A549 (cell line): Measurements from ENCODE around the gene MARCHF10. TPM values are rescaled to one million over a fixed set of nuclear protein-coding genes. Genes with fewer than 3 reads are reported as not detected.

Experiments used
- ATAC-seq, 2 experiments: fragments of 200-7000 bp in 1 of 2; fragments of >200 bp in 1 of 2; cut with Nextera tagmentation in 1 of 2; cut with Tn5 transposase in 1 of 2; 3 replicates each; pipeline versions ENCODE4 v1.8.0 to v1.9.1; 2018 to 2020; ENCODE audit warnings: mild to moderate bottlenecking in 1 of 2, moderate library complexity in 1 of 2
- CTCF ChIA-PET: fragments of 300-600 bp; sonication (Branson Sonifier 250); formaldehyde crosslinking; extraction: SDS; loops from one replicate; lab custom pipeline; 2021; ENCODE audit warnings: antibody characterized with exemption, inconsistent platforms; lab: Yijun Ruan, JAX
- POLR2A ChIA-PET: fragments of 350-600 bp; formaldehyde crosslinking; extraction: SDS; loops from one replicate; lab custom pipeline; 2021; ENCODE audit warnings: antibody characterized with exemption, inconsistent platforms; lab: Yijun Ruan, JAX
- DNase-seq, 2 experiments: peaks; one replicate each; pipeline versions ENCODE4 v3.0.0 to v3.0.0-alpha.2; 2011 to 2016; ENCODE audit warnings: low read depth in 1 of 2, low spot score in 1 of 2
- FAIRE-seq: peaks from 2 replicates; lab custom pipeline; 2011; peaks lifted over from hg19 to GRCh38; lab: Jason Lieb, UNC
- H3K27ac ChIP-seq, 2 experiments: fragments of >200 bp; sonication (Bioruptor Twin); formaldehyde crosslinking; 3 replicates each; pipeline ENCODE4 v1.5.1; 2016 to 2017
- H3K4me1 ChIP-seq: fragments of >200 bp; sonication (Bioruptor Twin); formaldehyde crosslinking; 3 replicates; pipeline ENCODE4 v1.6.1; 2016
- H3K4me2 ChIP-seq: fragments of >200 bp; sonication (Bioruptor Twin); formaldehyde crosslinking; 3 replicates; pipeline ENCODE4 v1.6.1; 2016
- H3K4me3 ChIP-seq: fragments of >200 bp; sonication (Bioruptor Twin); formaldehyde crosslinking; 3 replicates; pipeline ENCODE4 v1.5.1; 2016
- H3K9me3 ChIP-seq: fragments of >200 bp; sonication (Bioruptor Twin); formaldehyde crosslinking; 3 replicates; pipeline ENCODE4 v1.6.1; 2016
- BHLHE40 ChIP-seq: IDR thresholded peaks from 2 replicates; pipeline ENCODE4 v1.6.1; 2012; ENCODE audit warnings: low read depth, low read length, inconsistent platforms
- CBX8 ChIP-seq: fragments of 200-600 bp; sonication (generic); IDR thresholded peaks from 2 replicates; pipeline ENCODE4 v1.6.1; 2016
- CTCF ChIP-seq: fragments of >200 bp; sonication (Bioruptor Twin); formaldehyde crosslinking; IDR thresholded peaks from 3 replicates; pipeline ENCODE4 v1.5.1; 2016
- EHF ChIP-seq: fragments of 250-450 bp; sonication (Bioruptor Pico); IDR thresholded peaks from 2 replicates; pipeline ENCODE4 v1.5.0; 2020; ENCODE audit warnings: mild to moderate bottlenecking
- EP300 ChIP-seq, 2 experiments: fragments of >200 bp; sonication (Bioruptor Twin); formaldehyde crosslinking; IDR thresholded peaks; 2 replicates in 1 of 2; 3 replicates in 1 of 2; pipeline ENCODE4 v1.6.1; 2016 to 2017
- FOSB ChIP-seq: fragments of 250-450 bp; sonication (Bioruptor Pico); IDR thresholded peaks from 2 replicates; pipeline ENCODE4 v1.5.0; 2020; ENCODE audit warnings: mild to moderate bottlenecking, moderate library complexity
- FOSL2 ChIP-seq, 2 experiments: fragments of 450-650 bp in 1 of 2; fragments of >200 bp in 1 of 2; sonication (Bioruptor Twin) in 1 of 2; formaldehyde crosslinking; IDR thresholded peaks; 2 replicates each; pipeline versions ENCODE4 v1.5.0 to v1.6.1; 2016 to 2020; ENCODE audit warnings: mild to moderate bottlenecking in 1 of 2, moderate library complexity in 1 of 2
- HOXA7 ChIP-seq: fragments of 250-450 bp; sonication (Bioruptor Pico); IDR thresholded peaks from 2 replicates; pipeline ENCODE4 v1.5.0; 2020; ENCODE audit warnings: mild to moderate bottlenecking, moderate library complexity
- MAFK ChIP-seq: fragments of 450-650 bp; IDR thresholded peaks from 2 replicates; pipeline ENCODE4 v1.6.1; 2014; ENCODE audit not compliant: partially characterized antibody
- MAZ ChIP-seq: fragments of 150-350 bp; IDR thresholded peaks from 2 replicates; pipeline ENCODE4 v1.6.1; 2014; ENCODE audit warnings: antibody characterized with exemption, low read depth, low read length, borderline replicate concordance
- MYC ChIP-seq: IDR thresholded peaks from 2 replicates; pipeline ENCODE4 v1.6.1; 2012; ENCODE audit warnings: mild to moderate bottlenecking, inconsistent platforms, low read length, improper control_type of control experiment, borderline replicate concordance
- NFE2L2 ChIP-seq: fragments of 150-350 bp; conservative IDR thresholded peaks from 2 replicates; pipeline ENCODE4 v1.6.1; 2014; ENCODE audit warnings: low read length
- NR3C1 ChIP-seq: fragments of >200 bp; sonication (Bioruptor Twin); formaldehyde crosslinking; IDR thresholded peaks from 3 replicates; pipeline ENCODE4 v1.6.1; 2017
- PHF8 ChIP-seq: fragments of 200-600 bp; sonication (generic); IDR thresholded peaks from 2 replicates; pipeline ENCODE4 v1.6.1; 2016; ENCODE audit warnings: low read depth, mild to moderate bottlenecking, antibody characterized with exemption, moderate library complexity, borderline replicate concordance
- POLR2AphosphoS2 ChIP-seq: conservative IDR thresholded peaks from 2 replicates; pipeline ENCODE4 v1.6.1; 2012; ENCODE audit warnings: low read length, improper control_type of control experiment, inconsistent platforms
- RAD21 ChIP-seq, 2 experiments: fragments of >200 bp in 1 of 2; sonication (Bioruptor Twin) in 1 of 2; formaldehyde crosslinking in 1 of 2; IDR thresholded peaks in 1 of 2; conservative IDR thresholded peaks in 1 of 2; 2 replicates in 1 of 2; 3 replicates in 1 of 2; pipeline ENCODE4 v1.6.1; 2012 to 2018; ENCODE audit warnings: inconsistent platforms in 1 of 2
- RARB ChIP-seq: fragments of 250-450 bp; sonication (Bioruptor Pico); IDR thresholded peaks from 2 replicates; pipeline ENCODE4 v1.8.0; 2021; ENCODE audit warnings: mild to moderate bottlenecking, moderate library complexity
- RCOR1 ChIP-seq: fragments of 150-350 bp; IDR thresholded peaks from 2 replicates; pipeline ENCODE4 v1.6.1; 2014; ENCODE audit warnings: antibody characterized with exemption, low read length, low read depth
- RFX5 ChIP-seq: fragments of 450-650 bp; IDR thresholded peaks from 2 replicates; pipeline ENCODE4 v1.7.1; 2014; ENCODE audit warnings: antibody characterized with exemption, mild to moderate bottlenecking, moderate library complexity
- SMC3 ChIP-seq: fragments of >200 bp; sonication (Bioruptor Twin); formaldehyde crosslinking; IDR thresholded peaks from 3 replicates; pipeline ENCODE4 v1.6.1; 2018; ENCODE audit warnings: inconsistent platforms
- ZFP36 ChIP-seq: fragments of 450-650 bp; IDR thresholded peaks from 2 replicates; pipeline ENCODE4 v1.6.1; 2014; ENCODE audit warnings: borderline replicate concordance; ENCODE audit not compliant: partially characterized antibody
- ZNF302 ChIP-seq: fragments of 250-450 bp; sonication (Bioruptor Pico); IDR thresholded peaks from 2 replicates; pipeline ENCODE4 v1.9.0; 2021; ENCODE audit warnings: inconsistent platforms, mild to moderate bottlenecking, moderate library complexity
- WGBS: methylation state at CpG from one replicate; pipeline ENCODE4 v1.1.6; 2017; ENCODE audit errors: missing lambda C conversion rate; 5-methylcytosine and 5-hydroxymethylcytosine counted together
- polyA plus RNA-seq, 4 experiments: library from polyadenylated mRNA; depleted of rRNA in 3 of 4; stranded (reverse); fragments of >200 nt; fragmentation: RNase III in 1 of 4; extraction: RNeasy Plus Mini Kit Qiagen cat#74134 plus additional on column Dnase treatment in 1 of 4; gene quantifications; 2 replicates in 3 of 4; 3 replicates in 1 of 4; pipeline ENCODE4 v1.2.3, GENCODE V29; 2011 to 2017
- TF ChIP-seq, protein P1 (sequence below): fragments of >200 bp; sonication (Bioruptor Twin); formaldehyde crosslinking; IDR thresholded peaks from 3 replicates; pipeline ENCODE4 v1.6.1; 2016
- TF ChIP-seq, protein P2 (sequence below): IDR thresholded peaks from 2 replicates; pipeline ENCODE4 v1.6.1; 2012

MARCHF10 gene
- polyA plus RNA-seq, 2 of the 4 experiments (the other 2 are of a cell fraction), result 0.43 to 0.57 TPM

GRCh38 chr17:62737513-62737912, 70.6 kb downstream of the MARCHF10 start:
- no peak for DNase-seq
- WGBS, result 80% methylated on average over 8 of the region's 8 CpGs
- H3K4me2 ChIP-seq, result no peak overlapping the region
- 0 out of 3 replicates have a peak, but pooled peaks cover 5% of the 10 kb centered on the region for H3K4me1 ChIP-seq
- CTCF ChIA-PET, result no interaction called here
- FAIRE-seq, result no peak
- POLR2A ChIA-PET, result no interaction called here
- 0 out of 6 replicates have a peak, but pooled peaks of 1 of the 2 experiments have one; percentile 26 for ATAC-seq
- no peaks in the 10 kb centered on the region for H3K9me3 ChIP-seq
- TF ChIP-seq RARB (CRISPR knock-in tag), result no peak
- TF ChIP-seq RCOR1, result no peak
- no peak for TF ChIP-seq CBX8
- TF ChIP-seq POLR2AphosphoS2, result no peak
- H3K4me3 ChIP-seq, result no peak overlapping the region
- no peak overlapping the region for H3K27ac ChIP-seq

DNA sequence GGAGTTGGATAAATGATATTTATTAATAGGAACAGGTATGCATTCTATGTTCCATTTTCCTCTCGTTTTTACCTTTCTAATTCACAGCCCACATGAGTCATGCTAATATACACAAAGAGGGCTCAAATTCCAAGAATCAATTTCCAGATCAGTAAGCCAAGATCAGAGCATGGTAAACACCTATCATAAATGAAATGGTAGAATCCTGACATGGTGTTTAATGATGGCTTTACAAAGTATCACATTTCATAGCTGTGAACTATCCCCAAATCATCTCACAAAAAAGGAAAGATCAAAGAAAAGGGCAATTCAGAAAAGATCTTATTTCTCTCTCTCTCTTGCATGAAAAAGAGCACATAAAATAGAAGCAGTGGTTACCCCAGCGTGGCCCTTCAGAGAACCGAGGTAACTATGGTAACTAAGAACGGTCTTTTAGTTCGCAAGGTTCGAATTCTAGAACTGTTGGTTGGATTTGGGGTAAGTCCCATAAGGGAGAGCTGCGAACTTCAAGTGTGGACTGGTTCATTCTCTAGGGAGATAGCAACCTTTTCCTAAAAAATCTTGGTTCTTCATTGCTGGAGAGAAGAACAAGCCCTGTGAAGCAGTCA, 73.0 kb downstream of the MARCHF10 start:
- 0 out of 3 replicates have a peak overlapping the region, but pooled peaks have one; percentile 15 for H3K4me2 ChIP-seq

GRCh38 chr17:62732125-62732524, 76.0 kb downstream of the MARCHF10 start:
- ChIA-PET POLR2A (no interaction called here), CTCF (interaction anchor here (0.7 to 1.6 kb wide), 5 partner anchors 10 to 59 kb away, joined by 3 to 6 read pairs (median 3); no protein-coding TSS in a partner anchor)
- Histone ChIP-seq H3K27ac (no peak overlapping the region), H3K4me3 (no peak overlapping the region), H3K4me2 (no peak overlapping the region)
- ATAC-seq (no peak), DNase-seq (no peak)
- 89% methylated on average over 5 of the region's 5 CpGs for WGBS
- TF ChIP-seq CTCF, result no peak
- no peak for TF ChIP-seq EHF
- TF ChIP-seq NR3C1, result no peak
- TF ChIP-seq BHLHE40, result no peak
- no peak for TF ChIP-seq NFE2L2
- no peak for TF ChIP-seq RCOR1
- TF ChIP-seq, all 56 proteins: peak for 0
- Histone ChIP-seq H3K9me3 (no peaks in the 10 kb centered on the region; the same call in 2 of the 3 replicates), H3K4me1 (0 out of 3 replicates have a peak, but pooled peaks cover 5% of the 10 kb centered on the region)
- FAIRE-seq, result no peak

More for the DNA sequence above, 73.0 kb downstream of the MARCHF10 start:
- ChIA-PET POLR2A (no interaction called here), CTCF (interaction anchor here (0.8 to 1.9 kb wide), 3 partner anchors 15 to 31 kb away, joined by 3 to 6 read pairs (median 4); no protein-coding TSS in a partner anchor)
- 0 out of 6 replicates have a peak, but pooled peaks of 1 of the 2 experiments have one; percentile 40 for ATAC-seq
- 71% methylated on average over 7 of the region's 7 CpGs for WGBS
- no peaks in the 10 kb centered on the region for H3K9me3 ChIP-seq
- peak; percentile 65 for FAIRE-seq
- H3K27ac ChIP-seq, result no peak overlapping the region
- no peak for DNase-seq
- no peak for TF ChIP-seq HOXA7 (CRISPR knock-in tag)
- TF ChIP-seq FOSL2 (IDR thresholded peaks at IDR 0.05), result no peak
- TF ChIP-seq FOSL2 (CRISPR knock-in tag; IDR thresholded peaks at IDR 0.05), result 0 out of 2 replicates have a peak, but pooled peaks have one; percentile 27
- no peak for TF ChIP-seq SMC3
- TF ChIP-seq MAZ, result no peak
- H3K4me3 ChIP-seq, result no peak overlapping the region
- 0 out of 3 replicates have a peak, but pooled peaks cover 5% of the 10 kb centered on the region for H3K4me1 ChIP-seq

GRCh38 chr17:62727916-62728672, 80.0 kb downstream of the MARCHF10 start:
- no peak for FAIRE-seq
- ChIA-PET CTCF (interaction anchor here (0.9 to 2.2 kb wide), 4 partner anchors 11 to 21 kb away, joined by 3 to 7 read pairs (median 3); no protein-coding TSS in a partner anchor), POLR2A (no interaction called here)
- H3K9me3 ChIP-seq, result no peaks in the 10 kb centered on the region; the same call in 2 of the 3 replicates
- H3K4me2 ChIP-seq, result no peak overlapping the region
- DNase-seq, result peak in 1 of 2 experiments; percentile 53
- no peak overlapping the region for H3K4me3 ChIP-seq
- TF ChIP-seq ZFP36 (no peak), RAD21 (conservative IDR thresholded peaks at IDR 0.05 in 1 of 2, IDR thresholded peaks at IDR 0.05 in 1 of 2) (no peak; a peak in 1 of 5 replicates), PHF8 (no peak), RCOR1 (no peak), MAFK (no peak), RFX5 (no peak), EP300 (IDR thresholded peaks at IDR 0.05) (no peak), ZNF302 (CRISPR knock-in tag) (no peak), MYC (no peak), FOSB (no peak)
- TF ChIP-seq, protein P1, sequence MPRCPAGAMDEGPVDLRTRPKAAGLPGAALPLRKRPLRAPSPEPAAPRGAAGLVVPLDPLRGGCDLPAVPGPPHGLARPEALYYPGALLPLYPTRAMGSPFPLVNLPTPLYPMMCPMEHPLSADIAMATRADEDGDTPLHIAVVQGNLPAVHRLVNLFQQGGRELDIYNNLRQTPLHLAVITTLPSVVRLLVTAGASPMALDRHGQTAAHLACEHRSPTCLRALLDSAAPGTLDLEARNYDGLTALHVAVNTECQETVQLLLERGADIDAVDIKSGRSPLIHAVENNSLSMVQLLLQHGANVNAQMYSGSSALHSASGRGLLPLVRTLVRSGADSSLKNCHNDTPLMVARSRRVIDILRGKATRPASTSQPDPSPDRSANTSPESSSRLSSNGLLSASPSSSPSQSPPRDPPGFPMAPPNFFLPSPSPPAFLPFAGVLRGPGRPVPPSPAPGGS, result no peak
- TF ChIP-seq, protein P2, sequence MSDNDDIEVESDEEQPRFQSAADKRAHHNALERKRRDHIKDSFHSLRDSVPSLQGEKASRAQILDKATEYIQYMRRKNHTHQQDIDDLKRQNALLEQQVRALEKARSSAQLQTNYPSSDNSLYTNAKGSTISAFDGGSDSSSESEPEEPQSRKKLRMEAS, result no peak
- H3K4me1 ChIP-seq, result peaks cover 5% of the 10 kb centered on the region; the same call in 1 of the 3 replicates
- ATAC-seq, result peak in 1 of 2 experiments; percentile 44; a peak in 2 of 6 replicates
- 71% methylated on average over 6 of the region's 6 CpGs for WGBS
- H3K27ac ChIP-seq, result no peak overlapping the region
